ENCODE results near the gene MBD3L1. TPM values are rescaled to one million over a fixed set of nuclear protein-coding genes. Genes with fewer than 3 reads are reported as not detected.

MBD3L1 gene
- total and polyA plus RNA-seq, 2 of the 4 experiments (the other 2 are of a cell fraction): not detected

- H3K36me3 ChIP-seq (ENCODE audit: control insufficient read depth, insufficient read depth, low read length): peaks cover 61% of the 10 kb centered on the region
- no TSS peak for BruUV-seq (replicated peaks)
- CTCF ChIA-PET: interaction anchor here (0.6 kb wide), 1 partner anchor 40 kb away, joined by 3 read pairs; no protein-coding TSS in a partner anchor
These were observed 16.4 kb upstream of the MBD3L1 start for GRCh38 chr19:8815780-8816179.

More at GRCh38 chr19:8815780-8816179, 16.4 kb upstream of the MBD3L1 start:
- Histone ChIP-seq H3K4me1 (ENCODE audit: control insufficient read depth, insufficient read depth, low read length) (no peaks in the 10 kb centered on the region), H3K9me3 (ENCODE audit: control insufficient read depth, insufficient read depth, low read length) (peaks cover 51% of the 10 kb centered on the region), H3K18ac (ENCODE audit: low read depth, low read length) (no peak overlapping the region), H3K27me3 (ENCODE audit: control insufficient read depth, insufficient read depth, low read length) (no peaks in the 10 kb centered on the region), H3K23ac (ENCODE audit: low read depth, low read length) (no peak overlapping the region), H2AK5ac (ENCODE audit: low read depth, low read length) (no peak overlapping the region), H3K27ac (ENCODE audit: insufficient read depth, low read length) (no peak overlapping the region), H4K8ac (ENCODE audit: low read depth in 2 of 2, low read length in 2 of 2) (no peak overlapping the region), H4K20me1 (ENCODE audit: insufficient read depth, low read length) (no peaks in the 10 kb centered on the region), H2BK20ac (ENCODE audit: low read depth, low read length) (no peak overlapping the region), H3K56ac (ENCODE audit: extremely low read depth, insufficient read depth, low read length) (no peak overlapping the region), H2AFZ (replicated peaks; ENCODE audit: low read length, poor library complexity) (no peak overlapping the region), H2BK15ac (ENCODE audit: low read depth, low read length) (no peak overlapping the region), H2AK9ac (replicated peaks; ENCODE audit: low read depth, low read length, poor library complexity) (no peak overlapping the region), H3K9me1 (ENCODE audit: insufficient read depth, low read length) (no peaks in the 10 kb centered on the region), H4K91ac (ENCODE audit: insufficient read depth, low read depth, low read length) (no peak overlapping the region), H3K14ac (replicated peaks; ENCODE audit: low read depth, low read length) (no peak overlapping the region), H2BK5ac (ENCODE audit: low read depth, low read length, poor library complexity, severe bottlenecking) (no peak overlapping the region), H3K79me1 (ENCODE audit: low read depth in 1 of 2, low read length in 2 of 2) (no peaks in the 10 kb centered on the region), H4K5ac (ENCODE audit: low read depth, low read length) (no peak overlapping the region), H3K4ac (ENCODE audit: low read depth, low read length) (no peak overlapping the region), H3K4me2 (ENCODE audit: low read depth, low read length) (no peak overlapping the region), H3K4me3 (ENCODE audit: insufficient read depth, low read depth, low read length) (no peak overlapping the region), H3K9ac (ENCODE audit: low read depth, low read length) (no peak overlapping the region), H2BK120ac (ENCODE audit: low read depth, low read length) (no peak overlapping the region)
- in situ Hi-C loops (cut with MboI; ENCODE audit: low sequenced_read_pairs): no loop called here
- POLR2A ChIA-PET (ENCODE audit: unreplicated experiment): no interaction called here
- dilution Hi-C loops (cut with HindIII; ENCODE audit: low sequenced_read_pairs, unreplicated experiment): no loop called here
- WGBS, 2 experiments (ENCODE audit: extremely low coverage in 2 of 2, insufficient read length in 1 of 2): no CpG with 5 or more reads among the region's 2 CpGs
- DNase-seq: no peak
- ATAC-seq (ENCODE audit: low read depth): no peak
- TF ChIP-seq ELK1 (IDR thresholded peaks at IDR 0.05; ENCODE audit: borderline replicate concordance, low read depth, low read length) (no peak), CTCF (conservative IDR thresholded peaks at IDR 0.05; ENCODE audit: low read depth, low read length) (no peak), RFX5 (IDR thresholded peaks at IDR 0.05; ENCODE audit: low read depth, low read length) (no peak), CEBPB (IDR thresholded peaks at IDR 0.05; ENCODE audit: low read depth, low read length) (no peak), NFE2L2 (IDR thresholded peaks at IDR 0.05; ENCODE audit: low read depth, low read length) (no peak), BHLHE40 (IDR thresholded peaks at IDR 0.05; ENCODE audit: low read depth, low read length) (no peak), CHD1 (IDR thresholded peaks at IDR 0.05; ENCODE audit: low read depth, low read length) (no peak), RCOR1 (IDR thresholded peaks at IDR 0.05; ENCODE audit: insufficient replicate concordance, low read length) (no peak), MAZ (IDR thresholded peaks at IDR 0.05; ENCODE audit: borderline replicate concordance, low read depth, low read length) (no peak), POLR2A (IDR thresholded peaks at IDR 0.05; ENCODE audit: low read depth, low read length) (no peak)
- intact Hi-C loops (cut with micrococcal nuclease): no loop called here
